A549 (cell line): ENCODE results near the gene WNK4. TPM values are rescaled to one million over a fixed set of nuclear protein-coding genes. Genes with fewer than 3 reads are reported as not detected.

ENCODE experiments used
- ATAC-seq, 2 experiments: fragments of 200-7000 bp in 1 of 2; fragments of >200 bp in 1 of 2; cut with Nextera tagmentation in 1 of 2; cut with Tn5 transposase in 1 of 2; 3 replicates each; pipeline versions ENCODE4 v1.8.0 to v1.9.1; 2018 to 2020; ENCODE audit warnings: mild to moderate bottlenecking in 1 of 2, moderate library complexity in 1 of 2
- CTCF ChIA-PET: fragments of 300-600 bp; sonication (Branson Sonifier 250); formaldehyde crosslinking; extraction: SDS; loops from one replicate; lab custom pipeline; 2021; ENCODE audit warnings: antibody characterized with exemption, inconsistent platforms; lab: Yijun Ruan, JAX
- POLR2A ChIA-PET: fragments of 350-600 bp; formaldehyde crosslinking; extraction: SDS; loops from one replicate; lab custom pipeline; 2021; ENCODE audit warnings: antibody characterized with exemption, inconsistent platforms; lab: Yijun Ruan, JAX
- DNase-seq, 2 experiments: peaks; one replicate each; pipeline versions ENCODE4 v3.0.0 to v3.0.0-alpha.2; 2011 to 2016; ENCODE audit warnings: low read depth in 1 of 2, low spot score in 1 of 2
- FAIRE-seq: peaks from 2 replicates; lab custom pipeline; 2011; peaks lifted over from hg19 to GRCh38; lab: Jason Lieb, UNC
- H3K27ac ChIP-seq, 2 experiments: fragments of >200 bp; sonication (Bioruptor Twin); formaldehyde crosslinking; 3 replicates each; pipeline ENCODE4 v1.5.1; 2016 to 2017
- H3K4me1 ChIP-seq: fragments of >200 bp; sonication (Bioruptor Twin); formaldehyde crosslinking; 3 replicates; pipeline ENCODE4 v1.6.1; 2016
- H3K4me2 ChIP-seq: fragments of >200 bp; sonication (Bioruptor Twin); formaldehyde crosslinking; 3 replicates; pipeline ENCODE4 v1.6.1; 2016
- H3K4me3 ChIP-seq: fragments of >200 bp; sonication (Bioruptor Twin); formaldehyde crosslinking; 3 replicates; pipeline ENCODE4 v1.5.1; 2016
- H3K9me3 ChIP-seq: fragments of >200 bp; sonication (Bioruptor Twin); formaldehyde crosslinking; 3 replicates; pipeline ENCODE4 v1.6.1; 2016
- CBX2 ChIP-seq: fragments of 200-600 bp; sonication (generic); IDR thresholded peaks from 2 replicates; pipeline ENCODE4 v1.6.1; 2016; ENCODE audit warnings: low read depth, mild to moderate bottlenecking, borderline replicate concordance
- CBX8 ChIP-seq: fragments of 200-600 bp; sonication (generic); IDR thresholded peaks from 2 replicates; pipeline ENCODE4 v1.6.1; 2016
- CEBPB ChIP-seq, 2 experiments: fragments of >200 bp in 1 of 2; sonication (Bioruptor Twin) in 1 of 2; formaldehyde crosslinking in 1 of 2; IDR thresholded peaks; 2 replicates each; pipeline ENCODE4 v1.6.1; 2012 to 2016
- CTCF ChIP-seq: fragments of >200 bp; sonication (Bioruptor Twin); formaldehyde crosslinking; IDR thresholded peaks from 3 replicates; pipeline ENCODE4 v1.5.1; 2016
- E2F6 ChIP-seq: IDR thresholded peaks from 2 replicates; pipeline ENCODE4 v1.6.1; 2012; ENCODE audit warnings: low read depth, borderline replicate concordance
- EHF ChIP-seq: fragments of 250-450 bp; sonication (Bioruptor Pico); IDR thresholded peaks from 2 replicates; pipeline ENCODE4 v1.5.0; 2020; ENCODE audit warnings: mild to moderate bottlenecking
- FOXS1 ChIP-seq: fragments of 250-450 bp; sonication (Bioruptor Pico); IDR thresholded peaks from 2 replicates; pipeline ENCODE4 v1.5.0; 2020; ENCODE audit warnings: mild to moderate bottlenecking, moderate library complexity
- GATA3 ChIP-seq: IDR thresholded peaks from 2 replicates; pipeline ENCODE4 v1.6.1; 2012; ENCODE audit warnings: borderline replicate concordance
- HEYL ChIP-seq: fragments of 250-450 bp; sonication (Bioruptor Pico); IDR thresholded peaks from 2 replicates; pipeline ENCODE4 v1.8.0; 2021; ENCODE audit warnings: mild to moderate bottlenecking, moderate library complexity
- HOXA7 ChIP-seq: fragments of 250-450 bp; sonication (Bioruptor Pico); IDR thresholded peaks from 2 replicates; pipeline ENCODE4 v1.5.0; 2020; ENCODE audit warnings: mild to moderate bottlenecking, moderate library complexity
- JUN ChIP-seq, 2 experiments: fragments of >200 bp; sonication (Bioruptor Twin); formaldehyde crosslinking; IDR thresholded peaks; 2 replicates in 1 of 2; 3 replicates in 1 of 2; pipeline ENCODE4 v1.6.1; 2016 to 2017
- MAZ ChIP-seq: fragments of 150-350 bp; IDR thresholded peaks from 2 replicates; pipeline ENCODE4 v1.6.1; 2014; ENCODE audit warnings: antibody characterized with exemption, low read depth, low read length, borderline replicate concordance
- NFE2L2 ChIP-seq: fragments of 150-350 bp; conservative IDR thresholded peaks from 2 replicates; pipeline ENCODE4 v1.6.1; 2014; ENCODE audit warnings: low read length
- NPAS2 ChIP-seq: fragments of 250-450 bp; sonication (Bioruptor Pico); IDR thresholded peaks from 2 replicates; pipeline ENCODE4 v1.8.0; 2022; ENCODE audit warnings: mild to moderate bottlenecking, moderate library complexity, borderline replicate concordance
- PHF8 ChIP-seq: fragments of 200-600 bp; sonication (generic); IDR thresholded peaks from 2 replicates; pipeline ENCODE4 v1.6.1; 2016; ENCODE audit warnings: low read depth, mild to moderate bottlenecking, antibody characterized with exemption, moderate library complexity, borderline replicate concordance
- POLR2A ChIP-seq: IDR thresholded peaks from 2 replicates; pipeline ENCODE4 v1.6.1; 2012; ENCODE audit warnings: mild to moderate bottlenecking, low read length
- POLR2AphosphoS2 ChIP-seq: conservative IDR thresholded peaks from 2 replicates; pipeline ENCODE4 v1.6.1; 2012; ENCODE audit warnings: low read length, improper control_type of control experiment, inconsistent platforms
- RCOR1 ChIP-seq: fragments of 150-350 bp; IDR thresholded peaks from 2 replicates; pipeline ENCODE4 v1.6.1; 2014; ENCODE audit warnings: antibody characterized with exemption, low read length, low read depth
- SMC3 ChIP-seq: fragments of >200 bp; sonication (Bioruptor Twin); formaldehyde crosslinking; IDR thresholded peaks from 3 replicates; pipeline ENCODE4 v1.6.1; 2018; ENCODE audit warnings: inconsistent platforms
- ZNF302 ChIP-seq: fragments of 250-450 bp; sonication (Bioruptor Pico); IDR thresholded peaks from 2 replicates; pipeline ENCODE4 v1.9.0; 2021; ENCODE audit warnings: inconsistent platforms, mild to moderate bottlenecking, moderate library complexity
- WGBS: methylation state at CpG from one replicate; pipeline ENCODE4 v1.1.6; 2017; ENCODE audit errors: missing lambda C conversion rate; 5-methylcytosine and 5-hydroxymethylcytosine counted together
- polyA plus RNA-seq, 4 experiments: library from polyadenylated mRNA; depleted of rRNA in 3 of 4; stranded (reverse); fragments of >200 nt; fragmentation: RNase III in 1 of 4; extraction: RNeasy Plus Mini Kit Qiagen cat#74134 plus additional on column Dnase treatment in 1 of 4; gene quantifications; 2 replicates in 3 of 4; 3 replicates in 1 of 4; pipeline ENCODE4 v1.2.3, GENCODE V29; 2011 to 2017
- TF ChIP-seq, protein P1 (sequence below): fragments of 450-650 bp; IDR thresholded peaks from 2 replicates; pipeline ENCODE4 v1.6.1; 2014; ENCODE audit warnings: antibody characterized with exemption
- TF ChIP-seq, protein P2 (sequence below): IDR thresholded peaks from 2 replicates; pipeline ENCODE4 v1.6.1; 2012
- TF ChIP-seq, protein P3 (sequence below): fragments of 150-350 bp; IDR thresholded peaks from 2 replicates; pipeline ENCODE4 v1.6.1; 2014; ENCODE audit warnings: low read depth, mild to moderate bottlenecking, low read length

The WNK4 gene
- polyA plus RNA-seq, 2 of the 4 experiments (the other 2 are of a cell fraction): 1.1 to 1.5 TPM

DNA sequence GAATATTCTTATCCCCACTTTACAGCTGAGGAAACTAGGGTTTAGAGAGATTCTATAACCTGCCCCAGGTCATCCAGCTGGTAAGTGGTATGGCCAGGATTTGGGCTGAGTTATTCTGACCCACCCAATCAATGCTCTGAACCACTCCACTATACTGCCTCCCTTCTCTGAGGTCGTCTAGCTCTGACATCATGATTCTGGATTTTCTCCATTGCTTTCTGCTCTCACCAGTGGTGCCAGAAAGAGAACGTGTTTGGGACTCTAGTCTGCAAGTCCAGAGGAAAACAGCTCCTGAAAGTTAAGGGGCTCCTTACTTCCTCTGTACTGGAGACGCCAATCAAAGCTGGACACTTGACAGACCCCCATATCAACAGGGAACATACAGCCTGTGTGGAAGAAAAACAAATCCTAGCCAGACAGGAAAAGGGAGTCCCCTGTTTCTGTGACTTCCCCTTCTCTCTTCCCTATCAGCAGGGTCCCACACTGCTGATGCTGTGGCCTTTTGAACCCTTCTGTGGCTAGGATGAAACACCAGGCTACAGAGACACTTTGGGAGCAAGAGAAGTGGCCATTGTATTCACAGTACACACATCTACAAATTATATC, 29.6 kb upstream of the WNK4 start:
- ChIA-PET CTCF (interaction anchor here (0.6 to 8.9 kb wide), 5 partner anchors 11 to 132 kb away, joined by 3 to 114 read pairs (median 4); partner anchors contain the start of gene RAMP2), POLR2A (interaction anchor here (0.5 to 1.6 kb wide), 2 partner anchors 23 to 177 kb away, joined by 3 to 7 read pairs; partner anchors contain the start of gene VPS25)
- no peak overlapping the region for H3K4me2 ChIP-seq
- 29% methylated on average over 3 of the region's 3 CpGs for WGBS
- H3K4me3 ChIP-seq: no peak overlapping the region
- FAIRE-seq (no peak), DNase-seq (no peak), ATAC-seq (no peak)
- H3K9me3 ChIP-seq: no peaks in the 10 kb centered on the region
- TF ChIP-seq RCOR1 (no peak), POLR2A (no peak), HOXA7 (no peak)
- TF ChIP-seq, protein P1, sequence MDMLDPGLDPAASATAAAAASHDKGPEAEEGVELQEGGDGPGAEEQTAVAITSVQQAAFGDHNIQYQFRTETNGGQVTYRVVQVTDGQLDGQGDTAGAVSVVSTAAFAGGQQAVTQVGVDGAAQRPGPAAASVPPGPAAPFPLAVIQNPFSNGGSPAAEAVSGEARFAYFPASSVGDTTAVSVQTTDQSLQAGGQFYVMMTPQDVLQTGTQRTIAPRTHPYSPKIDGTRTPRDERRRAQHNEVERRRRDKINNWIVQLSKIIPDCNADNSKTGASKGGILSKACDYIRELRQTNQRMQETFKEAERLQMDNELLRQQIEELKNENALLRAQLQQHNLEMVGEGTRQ: no peak
- no peaks in the 10 kb centered on the region for H3K4me1 ChIP-seq
- no peak overlapping the region for H3K27ac ChIP-seq

GRCh38 chr17:42751628-42752027, 28.8 kb upstream of the WNK4 start:
- FAIRE-seq (no peak), DNase-seq (no peak), ATAC-seq (no peak)
- WGBS: 88% methylated on average over 7 of the region's 7 CpGs
- Histone ChIP-seq H3K4me3 (no peak overlapping the region), H3K4me1 (no peaks in the 10 kb centered on the region), H3K4me2 (no peak overlapping the region), H3K9me3 (no peaks in the 10 kb centered on the region), H3K27ac (no peak overlapping the region)
- no peak for TF ChIP-seq CBX2
- no peak for TF ChIP-seq NPAS2 (CRISPR knock-in tag)
- TF ChIP-seq CEBPB (IDR thresholded peaks at IDR 0.05): no peak
- no peak for TF ChIP-seq JUN (IDR thresholded peaks at IDR 0.05)
- no peak for TF ChIP-seq MAZ
- TF ChIP-seq CTCF: no peak
- TF ChIP-seq EHF (CRISPR knock-in tag): no peak
- ChIA-PET POLR2A (no interaction called here), CTCF (interaction anchor here (8.9 kb wide), 1 partner anchor 10 kb away, joined by 114 read pairs; the partner anchor contains the start of gene RAMP2)

DNA sequence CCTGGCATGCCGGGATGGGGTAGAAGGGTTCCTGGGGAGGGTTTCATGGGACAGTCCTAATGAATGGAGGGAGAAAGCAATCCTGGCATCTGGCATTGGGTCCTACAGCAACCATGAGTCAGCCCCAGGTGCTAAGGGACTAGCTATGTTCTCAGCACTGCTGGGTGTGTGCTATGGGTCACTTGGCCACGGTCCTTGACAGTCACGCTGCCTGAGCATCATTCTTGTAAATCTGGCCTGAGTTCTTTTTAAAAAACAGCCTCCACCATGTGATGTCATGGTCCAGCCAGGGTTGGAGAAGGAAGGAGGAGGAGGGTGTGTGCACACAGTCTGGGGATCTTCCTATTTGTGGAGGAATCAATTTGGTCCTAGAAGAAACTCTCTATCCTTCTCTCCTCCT, 25.6 kb upstream of the WNK4 start:
- ATAC-seq: peak; percentile 37 to 44; a peak in 3 of 6 replicates
- no peak for DNase-seq
- Histone ChIP-seq H3K4me2 (no peak overlapping the region), H3K4me1 (no peaks in the 10 kb centered on the region), H3K9me3 (no peaks in the 10 kb centered on the region), H3K4me3 (no peak overlapping the region), H3K27ac (no peak overlapping the region)
- ChIA-PET CTCF (interaction anchor here (0.7 to 3.3 kb wide), 6 partner anchors 9 to 183 kb away, joined by 3 to 14 read pairs (median 4); partner anchors contain the start of genes BECN1, PSMC3IP and VPS25), POLR2A (interaction anchor here (0.9 kb wide), 1 partner anchor 18 kb away, joined by 3 read pairs; the partner anchor contains the start of gene VPS25)
- 63% methylated on average over 3 of the region's 3 CpGs for WGBS
- FAIRE-seq: no peak
- TF ChIP-seq SMC3 (no peak), HEYL (CRISPR knock-in tag) (no peak), MAZ (no peak), CEBPB (IDR thresholded peaks at IDR 0.05) (no peak), CBX8 (no peak), NFE2L2 (no peak), GATA3 (no peak), FOXS1 (CRISPR knock-in tag) (no peak), RCOR1 (no peak), HOXA7 (no peak), ZNF302 (CRISPR knock-in tag) (no peak), POLR2A (no peak), POLR2AphosphoS2 (no peak), PHF8 (no peak), E2F6 (no peak)
- TF ChIP-seq, protein P1: no peak
- TF ChIP-seq, protein P2, sequence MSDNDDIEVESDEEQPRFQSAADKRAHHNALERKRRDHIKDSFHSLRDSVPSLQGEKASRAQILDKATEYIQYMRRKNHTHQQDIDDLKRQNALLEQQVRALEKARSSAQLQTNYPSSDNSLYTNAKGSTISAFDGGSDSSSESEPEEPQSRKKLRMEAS: no peak
- TF ChIP-seq, protein P3, sequence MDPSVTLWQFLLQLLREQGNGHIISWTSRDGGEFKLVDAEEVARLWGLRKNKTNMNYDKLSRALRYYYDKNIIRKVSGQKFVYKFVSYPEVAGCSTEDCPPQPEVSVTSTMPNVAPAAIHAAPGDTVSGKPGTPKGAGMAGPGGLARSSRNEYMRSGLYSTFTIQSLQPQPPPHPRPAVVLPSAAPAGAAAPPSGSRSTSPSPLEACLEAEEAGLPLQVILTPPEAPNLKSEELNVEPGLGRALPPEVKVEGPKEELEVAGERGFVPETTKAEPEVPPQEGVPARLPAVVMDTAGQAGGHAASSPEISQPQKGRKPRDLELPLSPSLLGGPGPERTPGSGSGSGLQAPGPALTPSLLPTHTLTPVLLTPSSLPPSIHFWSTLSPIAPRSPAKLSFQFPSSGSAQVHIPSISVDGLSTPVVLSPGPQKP: no peak
